Mesothelial cell of epicardium (in vitro differentiated cells): ENCODE measurements around the gene CACNA1A. TPM values are rescaled to one million over a fixed set of nuclear protein-coding genes. Genes with fewer than 3 reads are reported as not detected.
"Not testable (repeated sequence)": the region's sequence is repeated elsewhere in the genome, so short reads cannot be mapped to it uniquely, and the experiment has no call there.

Experiments used
- DNase-seq, 2 experiments: peaks; one replicate each; pipeline ENCODE4 v3.0.0; 2021; ENCODE audit warnings: low spot score in 2 of 2; ENCODE audit not compliant: unreplicated experiment in 2 of 2
- H3K27ac Mint-ChIP-seq: 2 replicates; pipeline ENCODE4 v1.8.0; 2021; ENCODE audit warnings: mixed read lengths
- H3K27me3 Mint-ChIP-seq: 2 replicates; pipeline ENCODE4 v1.8.0; 2021; ENCODE audit warnings: low read depth, mixed read lengths
- H3K36me3 Mint-ChIP-seq: 2 replicates; pipeline ENCODE4 v1.8.0; 2021; ENCODE audit warnings: mixed read lengths
- H3K4me1 Mint-ChIP-seq: 2 replicates; pipeline ENCODE4 v1.8.0; 2021; ENCODE audit warnings: mixed read lengths
- H3K4me3 Mint-ChIP-seq: 2 replicates; pipeline ENCODE4 v1.8.0; 2021; ENCODE audit warnings: mild to moderate bottlenecking, moderate library complexity, mixed read lengths
- H3K9me3 Mint-ChIP-seq: 2 replicates; pipeline ENCODE4 v1.8.0; 2021; ENCODE audit warnings: mixed read lengths
- total RNA-seq: library from RNA; stranded (reverse); gene quantifications from 3 replicates; pipeline ENCODE4 v1.2.1, GENCODE V29; 2021
- TF ChIP-seq, protein P1 (sequence below): fragments of 200-600 bp; sonication (generic); IDR thresholded peaks from one replicate; pipeline ENCODE4 v1.5.0; 2021; ENCODE audit warnings: antibody characterized with exemption; ENCODE audit not compliant: unreplicated experiment

Gene CACNA1A
- total RNA-seq, 1 donor from 2014 or later, result 1.0 TPM

DNA sequence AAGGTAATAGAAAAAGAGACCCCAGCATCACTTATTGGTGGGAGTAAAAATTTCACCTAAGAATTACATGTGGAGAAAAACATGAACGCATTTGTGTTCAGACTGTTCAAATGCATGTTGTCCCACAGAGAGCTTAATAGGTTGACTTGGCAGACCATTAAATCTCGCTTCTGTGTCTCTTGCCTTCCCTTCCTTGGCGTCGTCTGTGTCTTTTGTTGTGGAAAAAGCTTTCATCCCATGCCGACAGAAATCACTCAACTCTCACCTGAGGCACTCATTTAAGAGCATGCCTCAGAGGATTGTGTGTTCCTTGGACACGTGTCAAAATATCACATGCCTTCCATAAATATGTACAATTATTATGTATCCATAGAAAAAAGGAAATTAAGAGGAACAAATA is 24.4 kb upstream of the CACNA1A start:
- TF ChIP-seq, protein P1, sequence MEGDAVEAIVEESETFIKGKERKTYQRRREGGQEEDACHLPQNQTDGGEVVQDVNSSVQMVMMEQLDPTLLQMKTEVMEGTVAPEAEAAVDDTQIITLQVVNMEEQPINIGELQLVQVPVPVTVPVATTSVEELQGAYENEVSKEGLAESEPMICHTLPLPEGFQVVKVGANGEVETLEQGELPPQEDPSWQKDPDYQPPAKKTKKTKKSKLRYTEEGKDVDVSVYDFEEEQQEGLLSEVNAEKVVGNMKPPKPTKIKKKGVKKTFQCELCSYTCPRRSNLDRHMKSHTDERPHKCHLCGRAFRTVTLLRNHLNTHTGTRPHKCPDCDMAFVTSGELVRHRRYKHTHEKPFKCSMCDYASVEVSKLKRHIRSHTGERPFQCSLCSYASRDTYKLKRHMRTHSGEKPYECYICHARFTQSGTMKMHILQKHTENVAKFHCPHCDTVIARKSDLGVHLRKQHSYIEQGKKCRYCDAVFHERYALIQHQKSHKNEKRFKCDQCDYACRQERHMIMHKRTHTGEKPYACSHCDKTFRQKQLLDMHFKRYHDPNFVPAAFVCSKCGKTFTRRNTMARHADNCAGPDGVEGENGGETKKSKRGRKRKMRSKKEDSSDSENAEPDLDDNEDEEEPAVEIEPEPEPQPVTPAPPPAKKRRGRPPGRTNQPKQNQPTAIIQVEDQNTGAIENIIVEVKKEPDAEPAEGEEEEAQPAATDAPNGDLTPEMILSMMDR, result no peak

DNA sequence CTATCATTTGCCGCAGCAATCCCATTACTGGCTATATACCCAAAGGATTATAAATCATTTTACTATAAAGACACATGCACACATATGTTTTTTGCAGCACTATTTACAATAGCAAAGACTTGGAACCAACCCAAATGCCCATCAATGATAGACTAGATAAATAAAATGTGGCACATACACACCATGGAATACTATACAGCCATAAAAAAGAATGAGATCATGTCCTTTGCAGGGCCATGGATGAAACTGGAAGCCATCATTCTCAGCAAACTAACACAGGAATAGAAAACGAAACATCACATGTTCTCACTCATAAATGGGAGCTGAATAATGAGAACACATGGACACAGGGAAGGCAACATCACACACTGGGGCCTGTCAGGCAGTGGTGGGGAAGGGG is 23.4 kb upstream of the CACNA1A start:
- not testable (repeated sequence) for H3K4me3 Mint-ChIP-seq, H3K9me3 Mint-ChIP-seq, H3K4me1 Mint-ChIP-seq, DNase-seq, H3K27ac Mint-ChIP-seq, H3K36me3 Mint-ChIP-seq
- peaks cover 14% of the 10 kb centered on the region for H3K27me3 Mint-ChIP-seq

More for the DNA sequence above, 24.4 kb upstream of the CACNA1A start:
- no peak overlapping the region for H3K27ac Mint-ChIP-seq
- no peak for DNase-seq
- no peaks in the 10 kb centered on the region for H3K9me3 Mint-ChIP-seq
- no peak overlapping the region for H3K4me3 Mint-ChIP-seq
- peaks cover 10% of the 10 kb centered on the region for H3K27me3 Mint-ChIP-seq
- no peaks in the 10 kb centered on the region for H3K4me1 Mint-ChIP-seq
- no peaks in the 10 kb centered on the region for H3K36me3 Mint-ChIP-seq

DNA sequence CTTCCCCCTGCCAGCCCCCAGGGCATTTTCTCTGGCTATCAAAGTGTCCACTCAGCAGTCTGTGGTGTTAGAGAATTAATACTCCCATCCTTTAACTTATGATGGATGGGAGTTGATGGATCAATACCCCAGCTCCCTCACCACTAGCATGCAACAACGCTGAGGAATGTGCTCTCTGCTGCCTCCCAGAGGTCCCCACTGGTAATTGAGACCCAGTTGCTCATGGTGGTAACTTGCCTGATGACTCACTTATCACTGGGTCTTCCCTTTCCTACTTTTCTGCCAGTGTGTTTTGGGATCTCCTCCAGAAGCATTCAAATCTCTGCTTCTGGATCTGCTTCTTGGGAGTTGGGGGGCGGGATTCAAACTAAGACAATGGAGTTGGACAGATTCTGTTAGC is 20.3 kb upstream of the CACNA1A start:
- no peaks in the 10 kb centered on the region for H3K36me3 Mint-ChIP-seq
- peaks cover 6% of the 10 kb centered on the region for H3K9me3 Mint-ChIP-seq
- no peak overlapping the region for H3K4me3 Mint-ChIP-seq
- no peak for DNase-seq
- TF ChIP-seq, protein P1, result no peak
- H3K27me3 Mint-ChIP-seq, result peaks cover 7% of the 10 kb centered on the region
- H3K4me1 Mint-ChIP-seq, result no peaks in the 10 kb centered on the region
- no peak overlapping the region for H3K27ac Mint-ChIP-seq

DNA sequence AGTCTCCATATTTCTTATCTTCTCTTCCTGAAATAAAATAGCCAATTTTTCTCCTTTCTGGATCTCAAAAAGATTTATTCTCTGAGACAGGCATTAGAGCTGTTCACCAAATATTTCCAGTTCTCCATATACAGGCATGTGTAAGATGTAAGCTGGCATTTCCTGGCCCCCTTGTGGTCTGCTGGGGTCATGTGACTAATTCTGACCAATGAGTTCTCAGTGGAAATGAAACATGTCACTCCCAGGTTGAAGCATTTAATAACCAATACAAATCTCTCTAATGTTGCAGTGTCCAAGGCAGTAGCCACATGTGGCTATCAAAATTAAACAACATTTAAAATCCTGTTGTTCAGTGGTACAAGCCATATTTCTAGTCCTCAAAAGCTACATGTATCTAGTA is 14.8 kb upstream of the CACNA1A start:
- H3K27ac Mint-ChIP-seq, result no peak overlapping the region

DNA sequence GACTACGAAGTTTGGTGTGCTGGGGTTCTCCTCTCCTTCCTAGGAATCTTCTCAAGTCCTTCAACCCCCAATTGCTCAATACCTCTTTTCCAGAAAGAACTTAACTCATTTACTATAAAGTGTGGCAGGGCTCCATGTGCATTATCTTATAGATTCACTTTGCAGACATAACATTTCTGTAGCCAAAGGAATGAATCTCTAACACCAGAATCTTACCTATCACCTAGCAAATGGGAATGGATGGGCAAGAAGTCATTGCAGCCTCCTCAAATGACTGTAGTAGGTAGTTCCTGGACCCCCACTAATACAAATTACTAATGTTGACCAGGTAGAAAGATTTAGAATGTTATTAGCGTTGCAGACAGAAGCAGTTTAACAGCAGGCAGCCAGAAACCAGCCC is 5.7 kb upstream of the CACNA1A start:
- Mint-ChIP-seq H3K9me3 (no peaks in the 10 kb centered on the region), H3K4me3 (no peak overlapping the region), H3K4me1 (no peaks in the 10 kb centered on the region), H3K27me3 (peaks cover 73% of the 10 kb centered on the region), H3K27ac (no peak overlapping the region), H3K36me3 (no peaks in the 10 kb centered on the region)
- no peak for DNase-seq
- TF ChIP-seq, protein P1, result no peak

More for the DNA sequence above, 14.8 kb upstream of the CACNA1A start:
- Mint-ChIP-seq H3K36me3 (no peaks in the 10 kb centered on the region), H3K9me3 (peaks cover 33% of the 10 kb centered on the region), H3K27me3 (peaks cover 17% of the 10 kb centered on the region), H3K4me1 (no peaks in the 10 kb centered on the region), H3K4me3 (no peak overlapping the region)
- no peak for DNase-seq
- TF ChIP-seq, protein P1, result no peak

DNA sequence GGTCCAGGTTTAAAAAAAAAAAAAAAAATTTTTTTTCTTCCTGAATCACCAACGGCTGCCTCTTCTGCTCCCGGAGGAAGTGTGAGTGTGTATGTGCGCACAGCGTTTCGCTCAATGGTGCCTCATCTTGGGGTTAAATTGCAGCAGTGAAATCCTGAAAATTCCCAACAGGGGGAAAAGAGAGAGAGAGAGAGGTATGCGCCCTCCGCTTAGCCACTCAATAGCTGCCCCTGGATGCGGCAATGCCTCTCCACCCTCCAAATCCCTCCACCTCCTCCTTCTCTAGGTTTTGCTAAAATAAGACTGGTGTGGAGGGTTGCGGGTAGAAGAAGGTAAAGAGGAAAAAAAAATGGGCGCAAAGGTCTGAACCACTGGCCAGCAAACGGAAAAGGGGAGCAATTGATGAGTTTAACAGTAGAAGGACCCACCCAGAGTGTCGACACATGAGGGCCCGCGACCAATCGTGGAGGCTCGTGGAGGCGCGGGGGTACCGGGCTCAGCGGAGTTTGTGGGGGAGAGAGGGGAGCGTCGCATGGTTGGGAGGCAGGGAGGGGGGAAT is 853 bp upstream of the CACNA1A start:
- no peak overlapping the region for H3K27ac Mint-ChIP-seq
- H3K9me3 Mint-ChIP-seq, result no peaks in the 10 kb centered on the region
- H3K36me3 Mint-ChIP-seq, result no peaks in the 10 kb centered on the region
- TF ChIP-seq, protein P1, result no peak
- H3K4me1 Mint-ChIP-seq, result no peaks in the 10 kb centered on the region
- H3K4me3 Mint-ChIP-seq, result peak overlapping the region; percentile 28
- DNase-seq, result no peak
- peaks cover 94% of the 10 kb centered on the region for H3K27me3 Mint-ChIP-seq
